ENCODE measurements around the gene DCST2. TPM values are rescaled to one million over a fixed set of nuclear protein-coding genes. Genes with fewer than 3 reads are reported as not detected.

DCST2 gene
- total and polyA plus RNA-seq, 9 of the 15 experiments (the other 6 are each of a cell fraction or from before 2014, with no cell fraction given) = 0.09 to 0.49 (median 0.11) TPM; not detected in 3

- TF ChIP-seq ARID3A (IDR thresholded peaks at IDR 0.05; ENCODE audit: borderline replicate concordance, low read depth, low read length) = no peak
- TF ChIP-seq DLX4 (CRISPR knock-in tag; IDR thresholded peaks at IDR 0.05) = no peak
- TF ChIP-seq DMBX1 (CRISPR knock-in tag; IDR thresholded peaks at IDR 0.05; ENCODE audit: borderline replicate concordance) = peak; percentile 10; the same call in 1 of the 2 replicates
- TF ChIP-seq POLR2AphosphoS5 (IDR thresholded peaks at IDR 0.05; ENCODE audit: control insufficient read depth, insufficient read depth, low read depth, low read length) = no peak
- TF ChIP-seq ZNF384 (IDR thresholded peaks at IDR 0.05; ENCODE audit: low read depth, low read length) = no peak
- TF ChIP-seq ZMIZ1 (IDR thresholded peaks at IDR 0.05; ENCODE audit: low read depth in 2 of 2, low read length in 2 of 2) = no peak
- no peak for TF ChIP-seq RAD51 (IDR thresholded peaks at IDR 0.05; ENCODE audit: borderline replicate concordance, low read depth)
- TF ChIP-seq TBL1XR1 (IDR thresholded peaks at IDR 0.05; ENCODE audit: low read length in 2 of 2) = no peak
- TF ChIP-seq ARID3B (CRISPR knock-in tag; IDR thresholded peaks at IDR 0.05; ENCODE audit: borderline replicate concordance) = no peak
- no peak for TF ChIP-seq GTF3C2 (IDR thresholded peaks at IDR 0.05; ENCODE audit: borderline replicate concordance, extremely low read depth, insufficient read length)
- no peak for TF ChIP-seq MCM3 (IDR thresholded peaks at IDR 0.05)
- TF ChIP-seq IRF9 (tag; IDR thresholded peaks at IDR 0.05) = no peak
- no peak for TF ChIP-seq NUFIP1 (IDR thresholded peaks at IDR 0.05; ENCODE audit: partially characterized antibody)
- no peak for TF ChIP-seq HOXB6 (CRISPR knock-in tag; IDR thresholded peaks at IDR 0.05; ENCODE audit: borderline replicate concordance)
- TF ChIP-seq GATAD2B (IDR thresholded peaks at IDR 0.05; ENCODE audit: borderline replicate concordance) = no peak
These were observed 29.1 kb downstream of the DCST2 start (continued) for GRCh38 chr1:155004352-155005075.

All from K562 (cell line).